Cardiac muscle cell (in vitro differentiated cells and primary cell): ENCODE data around the gene GOLGB1. TPM values are rescaled to one million over a fixed set of nuclear protein-coding genes. Genes with fewer than 3 reads are reported as not detected.

Experiments
- DNase-seq, 2 donors: peaks; one replicate each; pipeline versions ENCODE4 v3.0.0 to v3.0.0-alpha.2; 2010 to 2017; ENCODE audit warnings: low read depth in 1 of 2, low spot score in 1 of 2
- H3K27ac ChIP-seq: fragments of 200-600 bp; sonication (generic); 2 replicates; pipeline ENCODE4 v1.5.1; 2016
- H3K27me3 ChIP-seq: fragments of 200-600 bp; sonication (generic); 2 replicates; pipeline ENCODE4 v1.6.0; 2016; ENCODE audit warnings: control low read depth
- H3K36me3 ChIP-seq: fragments of 200-600 bp; sonication (generic); 2 replicates; pipeline ENCODE4 v1.5.1; 2016; ENCODE audit warnings: control low read depth
- H3K4me1 ChIP-seq: fragments of 200-600 bp; sonication (generic); 2 replicates; pipeline ENCODE4 v1.8.1; 2017; ENCODE audit warnings: low read depth, mild to moderate bottlenecking, mixed run types
- H3K4me3 ChIP-seq: fragments of 200-600 bp; sonication (generic); 2 replicates; pipeline ENCODE4 v1.5.1; 2016; ENCODE audit warnings: mild to moderate bottlenecking
- H3K9me3 ChIP-seq: fragments of 200-600 bp; sonication (generic); 2 replicates; pipeline ENCODE4 v1.5.1; 2017; ENCODE audit warnings: low read depth, mild to moderate bottlenecking, control low read depth
- CTCF ChIP-seq: IDR thresholded peaks from 2 replicates; pipeline ENCODE4 v1.5.1; 2012; ENCODE audit warnings: low read depth, mild to moderate bottlenecking, low read length
- polyA plus RNA-seq: library from polyadenylated mRNA; unstranded; fragments of >200 nt; fragmentation: Nextera tagmentation; extraction: Ambion mirVana; gene quantifications from 2 replicates; pipeline ENCODE4 v1.2.1, GENCODE V29; 2016
- total RNA-seq: library from RNA; depleted of rRNA; stranded (reverse); fragments of >200 nt; gene quantifications from 2 replicates; pipeline ENCODE4 v1.2.3, GENCODE V29; 2016

GOLGB1 gene
- total and polyA plus RNA-seq, 2 experiments from 2014 or later = 46.1 to 48.8 TPM

DNA sequence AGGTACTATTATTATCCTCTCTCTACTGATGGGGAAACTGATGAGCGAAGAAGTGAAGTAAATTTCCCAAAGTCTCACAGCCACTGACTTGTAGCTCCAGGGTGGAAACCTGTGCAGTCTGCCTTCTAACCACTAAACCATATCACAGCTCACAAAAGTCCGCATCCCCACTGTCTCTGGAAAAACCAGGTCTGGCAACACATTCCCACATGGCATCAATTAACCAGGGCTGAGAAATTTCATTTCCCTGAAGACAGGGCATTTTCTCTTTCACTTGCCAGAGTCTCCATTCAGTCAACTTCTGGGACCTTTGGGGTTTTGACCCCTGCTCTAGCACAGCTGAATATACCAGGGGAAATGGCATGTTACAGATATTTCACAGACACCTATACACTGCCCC lies 129.8 kb downstream of the GOLGB1 start:
- Histone ChIP-seq H3K27ac (no peak overlapping the region), H3K4me1 (peaks cover 5% of the 10 kb centered on the region)
- no peak for DNase-seq

More for the DNA sequence above, 129.8 kb downstream of the GOLGB1 start:
- no peaks in the 10 kb centered on the region for H3K9me3 ChIP-seq
- no peaks in the 10 kb centered on the region for H3K27me3 ChIP-seq
- no peak for TF ChIP-seq CTCF
- H3K36me3 ChIP-seq = no peaks in the 10 kb centered on the region
- no peak overlapping the region for H3K4me3 ChIP-seq

Other genes with a start within 250 kb of the GOLGB1 start
- gene POLQ, start 203.8 kb downstream of the GOLGB1 start, total RNA-seq = 3.0 and 7.1 TPM in 2 replicates
- 2.2 and 2.8 TPM in 2 replicates for gene POLQ, start 203.8 kb downstream of the GOLGB1 start, polyA plus RNA-seq
- not detected in 2 replicates for gene ARGFX, start 181.8 kb downstream of the GOLGB1 start, total RNA-seq
- gene ARGFX, start 181.8 kb downstream of the GOLGB1 start, polyA plus RNA-seq = not detected in 2 replicates
- 7.3 and 18.0 TPM in 2 replicates for gene FBXO40, start 156.4 kb downstream of the GOLGB1 start, total RNA-seq
- gene FBXO40, start 156.4 kb downstream of the GOLGB1 start, polyA plus RNA-seq = 6.5 and 10.3 TPM in 2 replicates
- 0.25 and 0.57 TPM in 2 replicates for gene HCLS1, start 88.8 kb downstream of the GOLGB1 start, total RNA-seq
- gene HCLS1, start 88.8 kb downstream of the GOLGB1 start, polyA plus RNA-seq = 0.11 and 0.39 TPM in 2 replicates
- 19.1 and 20.3 TPM in 2 replicates for gene IQCB1, start 85.3 kb upstream of the GOLGB1 start, total RNA-seq
- 19.8 and 26.6 TPM in 2 replicates for gene IQCB1, start 85.3 kb upstream of the GOLGB1 start, polyA plus RNA-seq
- gene EAF2, start 85.5 kb upstream of the GOLGB1 start, total RNA-seq = 0.67 and 1.7 TPM in 2 replicates
- gene EAF2, start 85.5 kb upstream of the GOLGB1 start, polyA plus RNA-seq = 2.8 and 3.7 TPM in 2 replicates
- 0.28 and 2.7 TPM in 2 replicates for gene SLC15A2, start 144.7 kb upstream of the GOLGB1 start, total RNA-seq
- gene SLC15A2, start 144.7 kb upstream of the GOLGB1 start, polyA plus RNA-seq = 0.02 TPM in 1 of 2 replicates, not detected in the other